IMR-90 (cell line): Measurements from ENCODE around the gene FERD3L. TPM values are rescaled to one million over a fixed set of nuclear protein-coding genes. Genes with fewer than 3 reads are reported as not detected.

Source experiments
- ATAC-seq: fragments of 200-7000 bp; cut with Tn5 transposase; 2 replicates; pipeline ENCODE4 v1.9.1; 2020; ENCODE audit warnings: low read depth, mild to moderate bottlenecking, moderate library complexity
- BruUV-seq: library from RNA; stranded (reverse); fragments of 400-500 nt; replicated peaks from 2 replicates; lab custom pipeline; 2021; lab: Mats Ljungman, UMichigan
- CTCF ChIA-PET: fragments of 300-600 bp; formaldehyde crosslinking; extraction: SDS; loops from one replicate; lab custom pipeline; 2021; ENCODE audit warnings: antibody characterized with exemption; lab: Yijun Ruan, JAX
- POLR2A ChIA-PET: fragments of 300-600 bp; sonication (Branson Sonifier 250); formaldehyde crosslinking; loops from one replicate; lab custom pipeline; 2022; ENCODE audit warnings: antibody characterized with exemption; ENCODE audit not compliant: unreplicated experiment; lab: Charles Lee
- DNase-seq: peaks from one replicate; pipeline ENCODE4 v3.0.0; 2013
- H2AFZ ChIP-seq: replicated peaks from 2 replicates; pipeline ENCODE3; 2013; ENCODE audit warnings: low read length, mild to moderate bottlenecking; ENCODE audit not compliant: poor library complexity
- H2AK5ac ChIP-seq: 2 replicates; pipeline ENCODE4 v1.6.1; 2013; ENCODE audit warnings: low read depth, low read length, inconsistent platforms
- H2AK9ac ChIP-seq: replicated peaks from 2 replicates; pipeline ENCODE3; 2013; ENCODE audit warnings: mild to moderate bottlenecking, low read depth, low read length, moderate library complexity; ENCODE audit not compliant: poor library complexity
- H2BK120ac ChIP-seq: 2 replicates; pipeline ENCODE4 v1.6.1; 2013; ENCODE audit warnings: low read depth, low read length, inconsistent platforms
- H2BK15ac ChIP-seq: 3 replicates; pipeline ENCODE4 v1.6.1; 2013; ENCODE audit warnings: low read depth, low read length, inconsistent platforms
- H2BK20ac ChIP-seq: 2 replicates; pipeline ENCODE4 v1.6.1; 2013; ENCODE audit warnings: low read depth, mild to moderate bottlenecking, inconsistent platforms, low read length, moderate library complexity
- H2BK5ac ChIP-seq: 2 replicates; pipeline ENCODE4 v1.6.1; 2013; ENCODE audit warnings: mild to moderate bottlenecking, low read depth, low read length, inconsistent platforms; ENCODE audit not compliant: poor library complexity, severe bottlenecking
- H3K14ac ChIP-seq: replicated peaks from 2 replicates; pipeline ENCODE4 v1.6.1; 2013; ENCODE audit warnings: low read depth, low read length, inconsistent platforms
- H3K18ac ChIP-seq: 2 replicates; pipeline ENCODE4 v1.6.1; 2013; ENCODE audit warnings: low read depth, low read length, control low read depth
- H3K23ac ChIP-seq: 2 replicates; pipeline ENCODE4 v1.6.1; 2013; ENCODE audit warnings: low read depth, low read length, inconsistent platforms
- H3K27ac ChIP-seq: 2 replicates; pipeline ENCODE4 v1.5.1; 2013; ENCODE audit warnings: mild to moderate bottlenecking, control low read depth, low read length; ENCODE audit not compliant: insufficient read depth
- H3K27me3 ChIP-seq: 2 replicates; pipeline ENCODE4 v1.6.1; 2013; ENCODE audit warnings: low read length; ENCODE audit not compliant: control insufficient read depth, insufficient read depth
- H3K36me3 ChIP-seq: 2 replicates; pipeline ENCODE4 v1.6.1; 2013; ENCODE audit warnings: low read length, mixed read lengths; ENCODE audit not compliant: control insufficient read depth, insufficient read depth
- H3K4ac ChIP-seq: 2 replicates; pipeline ENCODE4 v1.6.1; 2013; ENCODE audit warnings: low read depth, low read length, inconsistent platforms
- H3K4me1 ChIP-seq: 2 replicates; pipeline ENCODE4 v1.6.1; 2013; ENCODE audit warnings: low read length, mixed read lengths; ENCODE audit not compliant: control insufficient read depth, insufficient read depth
- H3K4me2 ChIP-seq: 2 replicates; pipeline ENCODE4 v1.6.1; 2013; ENCODE audit warnings: low read depth, mild to moderate bottlenecking, control low read depth, low read length, moderate library complexity
- H3K4me3 ChIP-seq: 2 replicates; pipeline ENCODE4 v1.5.1; 2013; ENCODE audit warnings: low read depth, mild to moderate bottlenecking, control low read depth, low read length, moderate library complexity; ENCODE audit not compliant: insufficient read depth
- H3K56ac ChIP-seq: 2 replicates; pipeline ENCODE4 v1.6.1; 2013; ENCODE audit warnings: low read length, inconsistent platforms; ENCODE audit not compliant: insufficient read depth; ENCODE audit errors: extremely low read depth
- H3K79me1 ChIP-seq, 2 experiments: 2 replicates each; pipeline ENCODE4 v1.6.1; 2013; ENCODE audit warnings: low read length in 2 of 2, inconsistent platforms in 1 of 2, low read depth in 1 of 2
- H3K9ac ChIP-seq: 2 replicates; pipeline ENCODE4 v1.6.1; 2013; ENCODE audit warnings: low read depth, low read length, control low read depth
- H3K9me1 ChIP-seq: 2 replicates; pipeline ENCODE4 v1.6.1; 2013; ENCODE audit warnings: low read length, inconsistent platforms; ENCODE audit not compliant: insufficient read depth
- H3K9me3 ChIP-seq: 2 replicates; pipeline ENCODE4 v1.6.1; 2013; ENCODE audit warnings: low read length; ENCODE audit not compliant: control insufficient read depth, insufficient read depth
- H4K20me1 ChIP-seq: 2 replicates; pipeline ENCODE4 v1.6.1; 2013; ENCODE audit warnings: low read length, inconsistent platforms; ENCODE audit not compliant: insufficient read depth
- H4K5ac ChIP-seq: 2 replicates; pipeline ENCODE4 v1.6.1; 2013; ENCODE audit warnings: mild to moderate bottlenecking, low read depth, low read length, control low read depth
- H4K8ac ChIP-seq, 2 experiments: 2 replicates each; pipeline ENCODE4 v1.6.1; 2013; ENCODE audit warnings: low read depth in 2 of 2, low read length in 2 of 2, control low read depth in 1 of 2, inconsistent platforms in 1 of 2
- H4K91ac ChIP-seq: 2 replicates; pipeline ENCODE4 v1.6.1; 2013; ENCODE audit warnings: low read depth, low read length, inconsistent platforms; ENCODE audit not compliant: insufficient read depth
- BHLHE40 ChIP-seq: fragments of 150-350 bp; IDR thresholded peaks from 2 replicates; pipeline ENCODE4 v1.6.1; 2016; ENCODE audit warnings: mild to moderate bottlenecking, low read depth, low read length
- CHD1 ChIP-seq: IDR thresholded peaks from 2 replicates; pipeline ENCODE4 v1.6.1; 2012; ENCODE audit warnings: low read depth, low read length, improper control_type of control experiment
- FOS ChIP-seq: fragments of 150-350 bp; IDR thresholded peaks from 2 replicates; pipeline ENCODE4 v1.6.1; 2016; ENCODE audit warnings: low read depth, low read length
- MAZ ChIP-seq: IDR thresholded peaks from 2 replicates; pipeline ENCODE4 v1.6.1; 2012; ENCODE audit warnings: low read depth, mild to moderate bottlenecking, low read length, improper control_type of control experiment, moderate library complexity, borderline replicate concordance
- MXI1 ChIP-seq: IDR thresholded peaks from 2 replicates; pipeline ENCODE4 v1.6.1; 2012; ENCODE audit warnings: low read depth, mild to moderate bottlenecking, low read length, moderate library complexity, borderline replicate concordance
- POLR2A ChIP-seq: IDR thresholded peaks from 2 replicates; pipeline ENCODE4 v1.6.1; 2012; ENCODE audit warnings: mild to moderate bottlenecking, low read depth, low read length
- RAD21 ChIP-seq: IDR thresholded peaks from 2 replicates; pipeline ENCODE4 v1.6.1; 2012; ENCODE audit warnings: low read length, improper control_type of control experiment
- RCOR1 ChIP-seq: IDR thresholded peaks from 2 replicates; pipeline ENCODE4 v1.6.1; 2012; ENCODE audit warnings: mild to moderate bottlenecking, low read length, improper control_type of control experiment; ENCODE audit not compliant: insufficient replicate concordance
- RFX5 ChIP-seq: IDR thresholded peaks from 2 replicates; pipeline ENCODE4 v1.8.0; 2012; ENCODE audit warnings: low read depth, mild to moderate bottlenecking, low read length, moderate library complexity
- SMC3 ChIP-seq: fragments of 150-350 bp; IDR thresholded peaks from 2 replicates; pipeline ENCODE4 v1.6.1; 2016; ENCODE audit warnings: low read depth, mild to moderate bottlenecking, antibody characterized with exemption, low read length, moderate library complexity
- WGBS, 2 experiments: methylation state at CpG; one replicate each; pipeline versions ENCODE4 v1.1.5 to v1.1.7; 2013; ENCODE audit warnings: missing lambda C conversion rate in 2 of 2; ENCODE audit not compliant: insufficient read length in 1 of 2; ENCODE audit errors: extremely low coverage in 2 of 2; 5-methylcytosine and 5-hydroxymethylcytosine counted together
- dilution Hi-C: fragments of 300-500 bp; cut with HindIII; formaldehyde crosslinking; loops from one replicate; pipeline ENCODE4 v1.14.3; 2018; ENCODE audit warnings: low sequenced_read_pairs; ENCODE audit not compliant: unreplicated experiment
- in situ Hi-C: fragments of 300-500 bp; cut with MboI; formaldehyde crosslinking; loops from 3 replicates; pipeline ENCODE4 v1.14.3; 2019; ENCODE audit warnings: low sequenced_read_pairs, inconsistent platforms, mixed read lengths
- intact Hi-C: fragments of 100-400 bp; cut with micrococcal nuclease; formaldehyde crosslinking; loops from 2 replicates; pipeline ENCODE4 v1.10.0; 2022
- polyA plus RNA-seq, 3 experiments: library from polyadenylated mRNA; depleted of rRNA; stranded (reverse); fragments of >200 nt; gene quantifications; 2 replicates each; pipeline ENCODE4 v1.2.3, GENCODE V29; 2012; ENCODE audit warnings: low replicate concordance in 1 of 3
- total RNA-seq: library from RNA; depleted of rRNA; stranded (reverse); fragments of >200 nt; gene quantifications from 2 replicates; pipeline ENCODE4 v1.2.3, GENCODE V29; 2012
- TF ChIP-seq, protein P1 (sequence below): conservative IDR thresholded peaks from 2 replicates; pipeline ENCODE4 v1.5.1; 2012; ENCODE audit warnings: mild to moderate bottlenecking, low read depth, low read length, improper control_type of control experiment
- TF ChIP-seq, protein P2 (sequence below): fragments of 150-350 bp; IDR thresholded peaks from 2 replicates; pipeline ENCODE4 v1.6.1; 2017; ENCODE audit warnings: mild to moderate bottlenecking, antibody characterized with exemption, low read length, low read depth

The FERD3L gene
- total and polyA plus RNA-seq, 2 of the 4 experiments (the other 2 are of a cell fraction): not detected

DNA sequence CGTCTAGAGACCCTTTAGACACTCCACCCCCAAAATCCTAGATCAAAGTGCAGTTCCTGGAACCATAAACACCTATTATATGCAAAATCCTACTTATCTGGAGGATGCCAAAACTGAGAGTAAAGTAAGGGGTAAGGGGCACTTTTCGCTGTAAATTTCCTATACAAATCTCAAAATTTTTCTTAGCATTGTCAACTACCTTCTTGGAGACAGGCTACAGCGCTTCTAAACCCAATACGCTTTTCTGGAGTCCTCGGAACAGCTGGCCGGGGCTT, 38.2 kb downstream of the FERD3L start:
- H3K4me1 ChIP-seq: peaks cover 6% of the 10 kb centered on the region
- no peak overlapping the region for H4K5ac ChIP-seq
- H3K9me1 ChIP-seq: 0 out of 2 replicates have a peak, but pooled peaks cover 3% of the 10 kb centered on the region
- dilution Hi-C loops (no loop called here), in situ Hi-C loops (loop anchor here (25.0 kb wide), 1 partner anchor 745 kb away; no protein-coding TSS in a partner anchor), intact Hi-C loops (loop anchor here (5.0 kb wide), 3 partner anchors 210 to 755 kb away; no protein-coding TSS in a partner anchor)
- H3K4me3 ChIP-seq: peak overlapping the region; percentile 45
- H3K9me3 ChIP-seq: no peaks in the 10 kb centered on the region
- no CpG with 5 or more reads among the region's 6 CpGs for WGBS, 2 experiments
- H3K4ac ChIP-seq: 0 out of 2 replicates have a peak overlapping the region, but pooled peaks have one; percentile 29
- H3K27me3 ChIP-seq: no peaks in the 10 kb centered on the region
- H2BK15ac ChIP-seq: no peak overlapping the region
- H4K8ac ChIP-seq: peak overlapping the region; percentile 64 to 65; a peak in 2 of 4 replicates
- 0 out of 2 replicates have a peak overlapping the region, but pooled peaks have one; percentile 80 for H2BK120ac ChIP-seq
- peak overlapping the region; percentile 74 for H3K4me2 ChIP-seq
- no peak overlapping the region for H2AK9ac ChIP-seq
- peak overlapping the region; percentile 81; the same call in 1 of the 2 replicates for H3K23ac ChIP-seq
- TF ChIP-seq, protein P1, sequence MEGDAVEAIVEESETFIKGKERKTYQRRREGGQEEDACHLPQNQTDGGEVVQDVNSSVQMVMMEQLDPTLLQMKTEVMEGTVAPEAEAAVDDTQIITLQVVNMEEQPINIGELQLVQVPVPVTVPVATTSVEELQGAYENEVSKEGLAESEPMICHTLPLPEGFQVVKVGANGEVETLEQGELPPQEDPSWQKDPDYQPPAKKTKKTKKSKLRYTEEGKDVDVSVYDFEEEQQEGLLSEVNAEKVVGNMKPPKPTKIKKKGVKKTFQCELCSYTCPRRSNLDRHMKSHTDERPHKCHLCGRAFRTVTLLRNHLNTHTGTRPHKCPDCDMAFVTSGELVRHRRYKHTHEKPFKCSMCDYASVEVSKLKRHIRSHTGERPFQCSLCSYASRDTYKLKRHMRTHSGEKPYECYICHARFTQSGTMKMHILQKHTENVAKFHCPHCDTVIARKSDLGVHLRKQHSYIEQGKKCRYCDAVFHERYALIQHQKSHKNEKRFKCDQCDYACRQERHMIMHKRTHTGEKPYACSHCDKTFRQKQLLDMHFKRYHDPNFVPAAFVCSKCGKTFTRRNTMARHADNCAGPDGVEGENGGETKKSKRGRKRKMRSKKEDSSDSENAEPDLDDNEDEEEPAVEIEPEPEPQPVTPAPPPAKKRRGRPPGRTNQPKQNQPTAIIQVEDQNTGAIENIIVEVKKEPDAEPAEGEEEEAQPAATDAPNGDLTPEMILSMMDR: no peak
- TF ChIP-seq RAD21: no peak
- no peak for TF ChIP-seq RFX5
- no peak for TF ChIP-seq SMC3
- TF ChIP-seq RCOR1: no peak
- TF ChIP-seq FOS: no peak
- no peak for TF ChIP-seq CHD1
- TF ChIP-seq MXI1: no peak
- TF ChIP-seq BHLHE40: no peak
- TF ChIP-seq POLR2A: no peak
- TF ChIP-seq, protein P2, sequence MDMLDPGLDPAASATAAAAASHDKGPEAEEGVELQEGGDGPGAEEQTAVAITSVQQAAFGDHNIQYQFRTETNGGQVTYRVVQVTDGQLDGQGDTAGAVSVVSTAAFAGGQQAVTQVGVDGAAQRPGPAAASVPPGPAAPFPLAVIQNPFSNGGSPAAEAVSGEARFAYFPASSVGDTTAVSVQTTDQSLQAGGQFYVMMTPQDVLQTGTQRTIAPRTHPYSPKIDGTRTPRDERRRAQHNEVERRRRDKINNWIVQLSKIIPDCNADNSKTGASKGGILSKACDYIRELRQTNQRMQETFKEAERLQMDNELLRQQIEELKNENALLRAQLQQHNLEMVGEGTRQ: no peak
- no peak for TF ChIP-seq MAZ
- CTCF ChIA-PET: interaction anchor here (1.1 kb wide), 1 partner anchor 55 kb away, joined by 3 read pairs; no protein-coding TSS in a partner anchor
- H3K9ac ChIP-seq: peak overlapping the region; percentile 64; the same call in 1 of the 2 replicates
- H2BK5ac ChIP-seq: no peak overlapping the region
- peaks cover 0 to 17% of the 10 kb centered on the region in 2 experiments; a peak in 2 of 4 replicates for H3K79me1 ChIP-seq
- peak overlapping the region; percentile 85 for H2AFZ ChIP-seq
- no peak overlapping the region for H3K56ac ChIP-seq
- ATAC-seq (peak; percentile 21), DNase-seq (no peak)
- BruUV-seq: no TSS peak
- POLR2A ChIA-PET: no interaction called here
- no peak overlapping the region for H2BK20ac ChIP-seq
- H2AK5ac ChIP-seq: no peak overlapping the region
- H3K18ac ChIP-seq: no peak overlapping the region
- H4K20me1 ChIP-seq: no peaks in the 10 kb centered on the region
- no peak overlapping the region for H4K91ac ChIP-seq
- H3K14ac ChIP-seq: no peak overlapping the region
- H3K36me3 ChIP-seq: no peaks in the 10 kb centered on the region; the same call in 1 of the 2 replicates
- no peak overlapping the region for H3K27ac ChIP-seq
